ENCODE measurements around the gene PPIF.

PPIF gene

DNA sequence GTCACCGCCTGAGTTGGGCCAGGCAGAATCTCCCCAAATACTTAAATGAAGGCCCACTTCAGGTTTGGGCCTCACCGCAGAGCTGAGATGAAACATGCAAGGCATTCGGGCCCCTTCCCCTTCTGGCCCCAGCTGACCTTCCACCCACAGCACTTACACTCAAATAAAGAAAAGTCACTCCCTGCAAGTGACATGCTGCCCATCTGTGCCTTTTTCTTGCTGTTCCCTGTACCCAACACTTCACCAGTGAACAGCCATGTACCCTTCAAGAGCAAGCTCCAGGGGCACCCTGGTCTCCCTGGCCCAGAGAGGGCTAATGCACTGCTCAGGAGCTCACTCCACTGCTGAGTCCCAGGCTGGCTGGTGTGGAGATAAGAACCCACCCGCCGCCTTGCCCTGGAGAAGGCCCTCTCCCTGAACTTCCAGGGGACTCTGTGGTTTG lies 57.4 kb downstream of the PPIF start:
- DNase-seq: no peak
